ENCODE results near the gene LGALS7B. TPM values are rescaled to one million over a fixed set of nuclear protein-coding genes. Genes with fewer than 3 reads are reported as not detected.

LGALS7B gene
- polyA plus RNA-seq, 1 donor from 2014 or later, result not detected

DNA sequence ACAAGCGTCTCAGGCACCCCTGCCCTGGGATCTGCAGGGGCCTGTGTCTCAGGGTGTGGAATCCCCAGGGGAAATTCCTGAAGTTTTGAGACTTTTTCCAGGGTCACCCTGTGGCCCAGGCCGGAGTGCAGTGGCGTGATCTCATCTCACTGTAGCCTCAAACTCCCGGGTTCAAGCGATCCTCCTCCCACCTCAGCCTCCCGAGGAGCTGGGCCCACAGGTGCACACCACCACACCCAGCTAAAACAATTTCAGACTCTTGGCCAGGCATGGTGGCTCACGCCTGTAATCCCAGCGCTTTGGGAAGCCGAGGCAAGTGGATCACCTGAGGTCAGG, 48.8 kb upstream of the LGALS7B start:
- H3F3A ChIP-seq (ENCODE audit: insufficient read depth, low read length, poor library complexity, severe bottlenecking), result no peaks in the 10 kb centered on the region
- no peak for TF ChIP-seq EZH2 (IDR thresholded peaks at IDR 0.05; ENCODE audit: borderline replicate concordance, insufficient read depth, low read length, poor library complexity, severe bottlenecking)
- TF ChIP-seq, protein P1, sequence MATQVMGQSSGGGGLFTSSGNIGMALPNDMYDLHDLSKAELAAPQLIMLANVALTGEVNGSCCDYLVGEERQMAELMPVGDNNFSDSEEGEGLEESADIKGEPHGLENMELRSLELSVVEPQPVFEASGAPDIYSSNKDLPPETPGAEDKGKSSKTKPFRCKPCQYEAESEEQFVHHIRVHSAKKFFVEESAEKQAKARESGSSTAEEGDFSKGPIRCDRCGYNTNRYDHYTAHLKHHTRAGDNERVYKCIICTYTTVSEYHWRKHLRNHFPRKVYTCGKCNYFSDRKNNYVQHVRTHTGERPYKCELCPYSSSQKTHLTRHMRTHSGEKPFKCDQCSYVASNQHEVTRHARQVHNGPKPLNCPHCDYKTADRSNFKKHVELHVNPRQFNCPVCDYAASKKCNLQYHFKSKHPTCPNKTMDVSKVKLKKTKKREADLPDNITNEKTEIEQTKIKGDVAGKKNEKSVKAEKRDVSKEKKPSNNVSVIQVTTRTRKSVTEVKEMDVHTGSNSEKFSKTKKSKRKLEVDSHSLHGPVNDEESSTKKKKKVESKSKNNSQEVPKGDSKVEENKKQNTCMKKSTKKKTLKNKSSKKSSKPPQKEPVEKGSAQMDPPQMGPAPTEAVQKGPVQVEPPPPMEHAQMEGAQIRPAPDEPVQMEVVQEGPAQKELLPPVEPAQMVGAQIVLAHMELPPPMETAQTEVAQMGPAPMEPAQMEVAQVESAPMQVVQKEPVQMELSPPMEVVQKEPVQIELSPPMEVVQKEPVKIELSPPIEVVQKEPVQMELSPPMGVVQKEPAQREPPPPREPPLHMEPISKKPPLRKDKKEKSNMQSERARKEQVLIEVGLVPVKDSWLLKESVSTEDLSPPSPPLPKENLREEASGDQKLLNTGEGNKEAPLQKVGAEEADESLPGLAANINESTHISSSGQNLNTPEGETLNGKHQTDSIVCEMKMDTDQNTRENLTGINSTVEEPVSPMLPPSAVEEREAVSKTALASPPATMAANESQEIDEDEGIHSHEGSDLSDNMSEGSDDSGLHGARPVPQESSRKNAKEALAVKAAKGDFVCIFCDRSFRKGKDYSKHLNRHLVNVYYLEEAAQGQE (IDR thresholded peaks at IDR 0.05; ENCODE audit: borderline replicate concordance), result no peak
- TF ChIP-seq EP300 (conservative IDR thresholded peaks at IDR 0.05; ENCODE audit: poor library complexity, severe bottlenecking), result no peak
- TF ChIP-seq, protein P2, sequence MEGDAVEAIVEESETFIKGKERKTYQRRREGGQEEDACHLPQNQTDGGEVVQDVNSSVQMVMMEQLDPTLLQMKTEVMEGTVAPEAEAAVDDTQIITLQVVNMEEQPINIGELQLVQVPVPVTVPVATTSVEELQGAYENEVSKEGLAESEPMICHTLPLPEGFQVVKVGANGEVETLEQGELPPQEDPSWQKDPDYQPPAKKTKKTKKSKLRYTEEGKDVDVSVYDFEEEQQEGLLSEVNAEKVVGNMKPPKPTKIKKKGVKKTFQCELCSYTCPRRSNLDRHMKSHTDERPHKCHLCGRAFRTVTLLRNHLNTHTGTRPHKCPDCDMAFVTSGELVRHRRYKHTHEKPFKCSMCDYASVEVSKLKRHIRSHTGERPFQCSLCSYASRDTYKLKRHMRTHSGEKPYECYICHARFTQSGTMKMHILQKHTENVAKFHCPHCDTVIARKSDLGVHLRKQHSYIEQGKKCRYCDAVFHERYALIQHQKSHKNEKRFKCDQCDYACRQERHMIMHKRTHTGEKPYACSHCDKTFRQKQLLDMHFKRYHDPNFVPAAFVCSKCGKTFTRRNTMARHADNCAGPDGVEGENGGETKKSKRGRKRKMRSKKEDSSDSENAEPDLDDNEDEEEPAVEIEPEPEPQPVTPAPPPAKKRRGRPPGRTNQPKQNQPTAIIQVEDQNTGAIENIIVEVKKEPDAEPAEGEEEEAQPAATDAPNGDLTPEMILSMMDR (IDR thresholded peaks at IDR 0.05; ENCODE audit: poor library complexity, severe bottlenecking), result no peak
- TF ChIP-seq MXI1 (conservative IDR thresholded peaks at IDR 0.05; ENCODE audit: poor library complexity, severe bottlenecking), result no peak
- no peak for TF ChIP-seq TAF1 (IDR thresholded peaks at IDR 0.05; ENCODE audit: low read depth)
- TF ChIP-seq RAD21 (conservative IDR thresholded peaks at IDR 0.05), result no peak
- no peak for TF ChIP-seq SMC3 (conservative IDR thresholded peaks at IDR 0.05; ENCODE audit: poor library complexity)
- TF ChIP-seq POLR2AphosphoS5 (IDR thresholded peaks at IDR 0.05), result no peak
- H3K9ac ChIP-seq (ENCODE audit: low read length), result no peak overlapping the region

DNA sequence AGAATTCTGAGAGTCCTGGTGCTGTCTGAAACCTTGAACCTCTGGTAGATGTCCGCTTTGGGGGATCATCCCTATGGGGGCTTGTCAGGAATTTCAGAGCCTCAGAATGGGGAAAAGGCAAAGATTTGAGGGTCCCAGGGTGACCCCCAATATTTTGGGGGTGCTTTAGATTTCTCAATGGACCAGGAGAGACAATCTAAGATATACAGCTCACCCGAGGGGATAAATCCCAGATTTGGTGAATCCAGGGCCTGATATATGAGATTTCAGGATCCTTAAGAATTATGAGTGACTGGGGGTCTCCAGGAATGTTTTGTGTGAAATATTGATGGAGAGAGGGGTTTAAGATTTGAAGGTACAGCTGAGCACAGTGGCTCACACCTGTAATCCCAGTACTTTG, 48.1 kb upstream of the LGALS7B start:
- Histone ChIP-seq H3K9me2 (ENCODE audit: insufficient read depth, low read length) (no peaks in the 10 kb centered on the region), H3K9ac (ENCODE audit: low read length) (no peak overlapping the region), H3F3A (ENCODE audit: insufficient read depth, low read length, poor library complexity, severe bottlenecking) (no peaks in the 10 kb centered on the region), H3K4me3 (ENCODE audit: low read length) (no peak overlapping the region), H3K79me2 (replicated peaks; ENCODE audit: insufficient read depth, low read length) (no peaks in the 10 kb centered on the region), H3K27ac (ENCODE audit: low read length) (no peak overlapping the region), H4K20me1 (ENCODE audit: insufficient read depth) (no peaks in the 10 kb centered on the region), H3K27me3 (ENCODE audit: insufficient read depth, low read depth, low read length) (peaks cover 12% of the 10 kb centered on the region), H3K36me3 (ENCODE audit: insufficient read depth, low read length) (no peaks in the 10 kb centered on the region), H2AFZ (ENCODE audit: low read depth, low read length) (no peak overlapping the region), H3K9me3 (ENCODE audit: low read length) (no peaks in the 10 kb centered on the region), H3K4me2 (ENCODE audit: low read length) (no peak overlapping the region)
- TF ChIP-seq, protein P1 (IDR thresholded peaks at IDR 0.05; ENCODE audit: borderline replicate concordance), result no peak
- no peak for TF ChIP-seq EP300 (conservative IDR thresholded peaks at IDR 0.05; ENCODE audit: poor library complexity, severe bottlenecking)
- TF ChIP-seq MXI1 (conservative IDR thresholded peaks at IDR 0.05; ENCODE audit: poor library complexity, severe bottlenecking), result no peak
- TF ChIP-seq TAF1 (IDR thresholded peaks at IDR 0.05; ENCODE audit: low read depth), result no peak
- TF ChIP-seq, protein P2 (IDR thresholded peaks at IDR 0.05; ENCODE audit: poor library complexity, severe bottlenecking), result no peak
- no peak for TF ChIP-seq POLR2AphosphoS5 (IDR thresholded peaks at IDR 0.05)

More for the DNA sequence above, 48.8 kb upstream of the LGALS7B start:
- H3K36me3 ChIP-seq (ENCODE audit: insufficient read depth, low read length), result no peaks in the 10 kb centered on the region
- no peak overlapping the region for H3K4me2 ChIP-seq (ENCODE audit: low read length)
- H2AFZ ChIP-seq (ENCODE audit: low read depth, low read length), result no peak overlapping the region
- H3K4me3 ChIP-seq (ENCODE audit: low read length), result no peak overlapping the region
- H4K20me1 ChIP-seq (ENCODE audit: insufficient read depth), result no peaks in the 10 kb centered on the region
- H3K27me3 ChIP-seq (ENCODE audit: insufficient read depth, low read depth, low read length), result peaks cover 12% of the 10 kb centered on the region
- H3K9me2 ChIP-seq (ENCODE audit: insufficient read depth, low read length), result no peaks in the 10 kb centered on the region
- H3K27ac ChIP-seq (ENCODE audit: low read length), result no peak overlapping the region
- H3K79me2 ChIP-seq (replicated peaks; ENCODE audit: insufficient read depth, low read length), result no peaks in the 10 kb centered on the region
- H3K9me3 ChIP-seq (ENCODE audit: low read length), result no peaks in the 10 kb centered on the region
